ENCODE measurements around the gene BCL10. TPM values are rescaled to one million over a fixed set of nuclear protein-coding genes. Genes with fewer than 3 reads are reported as not detected.

BCL10 gene
- total RNA-seq, 1 experiment from 2014 or later: 33.8 TPM

DNA sequence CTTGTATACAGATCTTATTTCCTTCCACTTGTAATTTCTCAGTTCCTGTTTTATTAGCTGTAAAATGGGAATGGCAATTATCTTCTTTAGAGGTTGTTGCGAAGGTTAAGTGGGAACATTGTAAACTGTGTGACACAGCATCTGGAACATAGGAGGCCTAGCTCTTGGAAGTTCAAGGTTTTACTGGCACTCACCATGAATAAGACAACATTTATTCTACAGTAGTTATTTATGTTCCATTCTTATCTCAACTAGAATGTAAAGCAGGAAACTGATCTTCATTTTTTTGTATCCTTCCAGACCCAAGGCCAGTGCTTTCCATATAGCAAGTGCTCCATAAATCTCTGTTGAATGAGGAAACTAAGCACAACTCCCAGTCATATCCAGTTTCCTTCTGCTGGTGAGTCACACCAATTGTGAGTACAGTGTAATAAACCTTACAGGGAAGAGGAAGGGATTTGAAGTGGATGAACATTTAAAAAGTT lies 1.4 kb downstream of the BCL10 start (continued):
- TF ChIP-seq SP1 (IDR thresholded peaks at IDR 0.05; ENCODE audit: low read depth): peak; percentile 31; the same call in 1 of the 2 replicates
- no peak for TF ChIP-seq EZH2 (IDR thresholded peaks at IDR 0.05)
- TF ChIP-seq EGR1 (IDR thresholded peaks at IDR 0.05; ENCODE audit: low read depth): no peak
- no peak for TF ChIP-seq ELF1 (IDR thresholded peaks at IDR 0.05; ENCODE audit: borderline replicate concordance, low read depth)
- no peak for TF ChIP-seq YY1 (IDR thresholded peaks at IDR 0.05; ENCODE audit: extremely low read depth, insufficient replicate concordance, low read depth, low read length)

DNA sequence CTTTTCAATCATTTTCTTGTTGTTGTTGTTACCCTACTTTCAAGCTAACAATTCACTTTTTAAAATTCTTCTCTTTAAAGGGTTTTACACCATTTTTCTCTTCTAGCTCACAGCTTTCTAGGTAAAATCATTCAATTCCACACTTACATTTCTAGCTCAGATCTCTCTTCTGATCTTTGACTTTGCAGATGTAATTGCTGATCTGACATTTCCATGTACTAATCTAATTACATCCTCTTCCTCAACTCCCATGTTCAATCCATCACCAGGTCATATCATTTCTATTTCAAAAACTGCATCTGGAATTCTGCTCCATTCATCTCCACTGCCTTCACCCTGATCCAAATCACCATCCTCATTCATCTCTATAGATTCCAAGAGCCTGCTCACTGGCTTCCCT lies 3.0 kb downstream of the BCL10 start:
- H3K27ac ChIP-seq (ENCODE audit: low read depth, low read length): no peak overlapping the region
- intact Hi-C loops (cut with micrococcal nuclease): no loop called here
- no peaks in the 10 kb centered on the region for H3K27me3 ChIP-seq (ENCODE audit: insufficient read depth, low read length)
- H3K4me1 ChIP-seq (ENCODE audit: control insufficient read depth in 1 of 2, insufficient read depth in 2 of 2, low read length in 2 of 2): peaks cover 8 to 32% of the 10 kb centered on the region in 2 experiments
- RAD21 ChIA-PET (ENCODE audit: low non-redundant PET in 1 of 2, low total read pairs in 2 of 2, uncharacterized antibody in 2 of 2, unreplicated experiment in 2 of 2): no interaction called here
- POLR2A ChIA-PET: no interaction called here
- ATAC-seq (no peak), DNase-seq (ENCODE audit: low read depth, low spot score) (no peak)
- no peaks in the 10 kb centered on the region for H3K9me2 ChIP-seq (ENCODE audit: insufficient read depth)
- H4K20me1 ChIP-seq (ENCODE audit: insufficient read depth): no peaks in the 10 kb centered on the region
- H3K4me3 ChIP-seq (replicated peaks in 1 of 2; ENCODE audit: low read depth in 1 of 2, low read length in 2 of 2): no peak overlapping the region
- H3K9me3 ChIP-seq (ENCODE audit: control insufficient read depth in 1 of 2, insufficient read depth in 1 of 2, low read depth in 1 of 2, low read length in 2 of 2): no peaks in the 10 kb centered on the region
- BruUV-seq (replicated peaks): no TSS peak
- H3K36me3 ChIP-seq (ENCODE audit: control insufficient read depth in 1 of 2, insufficient read depth in 2 of 2, low read length in 2 of 2): peaks cover 13 to 18% of the 10 kb centered on the region in 2 experiments; a peak in 3 of 4 replicates
- CTCF ChIA-PET: interaction anchor here (1.0 to 1.1 kb wide), 2 partner anchors 14 to 328 kb away, joined by 3 read pairs; partner anchors contain the start of gene C1orf52
- no peak for TF ChIP-seq YY1 (IDR thresholded peaks at IDR 0.05; ENCODE audit: extremely low read depth, insufficient replicate concordance, low read depth, low read length)
- TF ChIP-seq ELF1 (IDR thresholded peaks at IDR 0.05; ENCODE audit: borderline replicate concordance, low read depth): no peak
- TF ChIP-seq, protein P1, sequence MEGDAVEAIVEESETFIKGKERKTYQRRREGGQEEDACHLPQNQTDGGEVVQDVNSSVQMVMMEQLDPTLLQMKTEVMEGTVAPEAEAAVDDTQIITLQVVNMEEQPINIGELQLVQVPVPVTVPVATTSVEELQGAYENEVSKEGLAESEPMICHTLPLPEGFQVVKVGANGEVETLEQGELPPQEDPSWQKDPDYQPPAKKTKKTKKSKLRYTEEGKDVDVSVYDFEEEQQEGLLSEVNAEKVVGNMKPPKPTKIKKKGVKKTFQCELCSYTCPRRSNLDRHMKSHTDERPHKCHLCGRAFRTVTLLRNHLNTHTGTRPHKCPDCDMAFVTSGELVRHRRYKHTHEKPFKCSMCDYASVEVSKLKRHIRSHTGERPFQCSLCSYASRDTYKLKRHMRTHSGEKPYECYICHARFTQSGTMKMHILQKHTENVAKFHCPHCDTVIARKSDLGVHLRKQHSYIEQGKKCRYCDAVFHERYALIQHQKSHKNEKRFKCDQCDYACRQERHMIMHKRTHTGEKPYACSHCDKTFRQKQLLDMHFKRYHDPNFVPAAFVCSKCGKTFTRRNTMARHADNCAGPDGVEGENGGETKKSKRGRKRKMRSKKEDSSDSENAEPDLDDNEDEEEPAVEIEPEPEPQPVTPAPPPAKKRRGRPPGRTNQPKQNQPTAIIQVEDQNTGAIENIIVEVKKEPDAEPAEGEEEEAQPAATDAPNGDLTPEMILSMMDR (IDR thresholded peaks at IDR 0.05 in 2 of 3, conservative IDR thresholded peaks at IDR 0.05 in 1 of 3; ENCODE audit: borderline replicate concordance in 1 of 3, insufficient read depth in 1 of 3, low read depth in 2 of 3, low read length in 2 of 3): no peak
- TF ChIP-seq ZNF274 (IDR thresholded peaks at IDR 0.05; ENCODE audit: low read depth, low read length): no peak
- TF ChIP-seq CEBPB (IDR thresholded peaks at IDR 0.05; ENCODE audit: low read depth): no peak
- TF ChIP-seq SIN3A (IDR thresholded peaks at IDR 0.05; ENCODE audit: low read depth): no peak
- TF ChIP-seq RAD21 (IDR thresholded peaks at IDR 0.05; ENCODE audit: low read depth): no peak
- no peak for TF ChIP-seq TCF7L2 (IDR thresholded peaks at IDR 0.05; ENCODE audit: borderline replicate concordance, extremely low read depth, insufficient read depth, insufficient read length)
- no peak for TF ChIP-seq POLR2AphosphoS5 (IDR thresholded peaks at IDR 0.05; ENCODE audit: low read depth, low read length)
- TF ChIP-seq FOSL1 (IDR thresholded peaks at IDR 0.05; ENCODE audit: low read depth): no peak
- TF ChIP-seq, protein P2, sequence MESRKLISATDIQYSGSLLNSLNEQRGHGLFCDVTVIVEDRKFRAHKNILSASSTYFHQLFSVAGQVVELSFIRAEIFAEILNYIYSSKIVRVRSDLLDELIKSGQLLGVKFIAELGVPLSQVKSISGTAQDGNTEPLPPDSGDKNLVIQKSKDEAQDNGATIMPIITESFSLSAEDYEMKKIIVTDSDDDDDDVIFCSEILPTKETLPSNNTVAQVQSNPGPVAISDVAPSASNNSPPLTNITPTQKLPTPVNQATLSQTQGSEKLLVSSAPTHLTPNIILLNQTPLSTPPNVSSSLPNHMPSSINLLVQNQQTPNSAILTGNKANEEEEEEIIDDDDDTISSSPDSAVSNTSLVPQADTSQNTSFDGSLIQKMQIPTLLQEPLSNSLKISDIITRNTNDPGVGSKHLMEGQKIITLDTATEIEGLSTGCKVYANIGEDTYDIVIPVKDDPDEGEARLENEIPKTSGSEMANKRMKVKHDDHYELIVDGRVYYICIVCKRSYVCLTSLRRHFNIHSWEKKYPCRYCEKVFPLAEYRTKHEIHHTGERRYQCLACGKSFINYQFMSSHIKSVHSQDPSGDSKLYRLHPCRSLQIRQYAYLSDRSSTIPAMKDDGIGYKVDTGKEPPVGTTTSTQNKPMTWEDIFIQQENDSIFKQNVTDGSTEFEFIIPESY (IDR thresholded peaks at IDR 0.05; ENCODE audit: extremely low read depth, insufficient replicate concordance, low read length): no peak
- no peak for TF ChIP-seq ZFX (IDR thresholded peaks at IDR 0.05)
- TF ChIP-seq SP1 (IDR thresholded peaks at IDR 0.05; ENCODE audit: low read depth): no peak
- TF ChIP-seq JUND (IDR thresholded peaks at IDR 0.05): no peak
- TF ChIP-seq, protein P3, sequence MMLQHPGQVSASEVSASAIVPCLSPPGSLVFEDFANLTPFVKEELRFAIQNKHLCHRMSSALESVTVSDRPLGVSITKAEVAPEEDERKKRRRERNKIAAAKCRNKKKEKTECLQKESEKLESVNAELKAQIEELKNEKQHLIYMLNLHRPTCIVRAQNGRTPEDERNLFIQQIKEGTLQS (IDR thresholded peaks at IDR 0.05): no peak
- TF ChIP-seq POLR2A (IDR thresholded peaks at IDR 0.05; ENCODE audit: borderline replicate concordance, extremely low read depth, insufficient read depth, insufficient read length): no peak
- TF ChIP-seq, protein P4, sequence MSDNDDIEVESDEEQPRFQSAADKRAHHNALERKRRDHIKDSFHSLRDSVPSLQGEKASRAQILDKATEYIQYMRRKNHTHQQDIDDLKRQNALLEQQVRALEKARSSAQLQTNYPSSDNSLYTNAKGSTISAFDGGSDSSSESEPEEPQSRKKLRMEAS (IDR thresholded peaks at IDR 0.05): no peak
- TF ChIP-seq EZH2 (IDR thresholded peaks at IDR 0.05): no peak
- no peak for TF ChIP-seq CBX3 (IDR thresholded peaks at IDR 0.05; ENCODE audit: low read depth)
- TF ChIP-seq EZH2phosphoT487 (IDR thresholded peaks at IDR 0.05; ENCODE audit: borderline replicate concordance): no peak
- no peak overlapping the region for H3K9ac ChIP-seq (ENCODE audit: low read length)
- H3K79me2 ChIP-seq (ENCODE audit: insufficient read depth, low read length): peaks cover 67% of the 10 kb centered on the region
- H2AFZ ChIP-seq (ENCODE audit: low read depth, low read length, poor library complexity, severe bottlenecking): no peak overlapping the region
- no peak overlapping the region for H3K4me2 ChIP-seq (ENCODE audit: low read length)

All from HCT116 (cell line).